Activated CD8-positive, alpha-beta memory T cell treated with anti-CD3 and anti-CD28 coated beads, Interleukin-2, amount 50 U/mL, for 48 hours (primary cell): ENCODE data around the gene CSTB.

Experiments
- DNase-seq: peaks from one replicate; pipeline ENCODE4 v3.0.0-alpha.2; 2020

Gene CSTB

DNA sequence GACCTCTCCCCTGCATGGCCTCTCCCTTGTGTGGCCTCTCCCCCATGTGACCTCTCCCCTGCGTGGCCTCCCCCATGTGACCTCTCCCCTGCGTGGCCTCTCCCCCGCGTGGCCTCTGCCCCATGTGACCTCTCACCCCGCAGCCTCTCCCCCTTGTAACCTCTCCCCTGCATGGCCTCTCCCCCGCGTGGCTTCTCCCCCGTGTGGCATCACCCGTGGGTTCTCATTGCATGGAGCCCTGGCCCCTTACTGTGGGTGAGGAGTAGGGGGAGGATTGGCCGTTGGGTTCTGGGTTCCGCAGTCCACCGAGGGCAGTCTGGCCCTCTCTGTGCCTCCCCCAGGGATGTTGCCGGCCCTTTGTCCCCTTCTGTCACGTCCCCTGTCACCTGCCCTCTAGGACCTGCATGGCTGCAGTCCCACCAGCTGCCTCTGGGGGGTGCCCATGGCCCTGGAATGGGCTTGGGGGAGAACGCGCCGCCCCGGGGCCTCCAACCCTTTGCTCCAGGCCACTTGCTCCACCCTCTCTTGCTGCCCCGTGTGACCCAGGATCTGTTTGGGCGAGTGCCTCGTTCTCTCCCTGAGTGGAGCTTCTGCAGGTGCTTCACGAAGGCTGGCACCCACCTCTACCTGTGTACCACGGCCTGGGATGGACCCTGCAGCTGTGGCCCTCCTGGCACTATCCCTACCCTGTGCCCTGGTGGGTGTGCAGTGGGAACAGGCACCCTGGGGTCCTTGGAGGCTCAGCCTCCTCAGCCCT lies 34.6 kb upstream of the CSTB start:
- peak; percentile 99 for DNase-seq

DNA sequence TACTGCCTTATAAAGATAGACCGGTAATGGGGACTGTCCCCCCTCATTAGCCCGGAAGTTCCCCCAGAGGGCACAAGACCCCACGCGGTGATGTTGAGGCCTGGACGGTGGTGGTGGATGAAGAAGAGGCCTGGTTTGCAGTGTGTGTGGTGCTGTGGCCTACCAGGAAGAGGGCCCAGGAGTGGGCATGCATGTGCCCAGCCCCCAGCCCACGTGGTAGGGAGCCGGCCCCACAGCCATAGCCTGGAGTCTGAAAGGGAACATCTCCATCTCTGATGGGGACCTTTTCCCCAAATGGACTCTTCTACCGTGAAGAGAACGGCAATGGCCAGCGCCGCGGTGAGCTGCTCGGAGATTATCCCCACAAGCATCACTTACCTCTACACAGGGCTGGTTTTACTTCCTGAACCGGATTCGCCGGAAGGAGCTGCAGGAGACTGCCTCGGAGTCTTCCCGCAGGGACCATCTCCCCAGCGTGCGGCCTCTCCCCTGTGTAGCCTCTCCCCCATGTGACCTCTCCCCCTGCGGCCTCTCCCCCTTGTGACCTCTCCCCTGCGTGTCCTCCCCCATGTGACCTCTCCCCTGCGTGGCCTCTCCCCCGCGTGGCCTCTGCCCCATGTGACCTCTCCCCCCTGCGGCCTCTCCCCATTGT lies 33.9 kb upstream of the CSTB start:
- no peak for DNase-seq

DNA sequence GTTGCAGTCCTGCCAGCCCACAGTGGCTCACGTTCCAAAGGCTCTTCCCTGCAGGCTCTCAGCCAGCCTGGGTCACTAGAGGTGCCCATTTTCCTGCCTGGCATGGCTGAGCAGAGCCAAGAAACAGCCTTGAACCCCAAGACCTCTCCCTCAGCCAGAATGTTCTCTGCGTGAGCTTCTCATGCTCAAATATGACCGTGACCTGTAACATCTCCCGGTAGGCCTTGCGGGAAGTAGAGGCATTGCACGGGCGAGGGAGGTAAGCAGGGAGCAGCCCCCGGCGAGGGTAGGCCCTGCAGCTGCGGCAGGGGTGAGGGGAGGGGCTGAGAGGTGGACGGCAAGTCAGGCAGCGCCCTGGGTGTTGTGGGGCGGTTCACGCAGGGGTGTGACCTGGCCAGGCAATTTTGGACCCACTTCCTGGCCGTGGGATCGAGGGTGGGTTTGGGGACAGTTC lies 33.3 kb upstream of the CSTB start:
- DNase-seq, result no peak

GRCh38 chr21:43808832-43809251 lies 32.7 kb upstream of the CSTB start:
- no peak for DNase-seq

DNA sequence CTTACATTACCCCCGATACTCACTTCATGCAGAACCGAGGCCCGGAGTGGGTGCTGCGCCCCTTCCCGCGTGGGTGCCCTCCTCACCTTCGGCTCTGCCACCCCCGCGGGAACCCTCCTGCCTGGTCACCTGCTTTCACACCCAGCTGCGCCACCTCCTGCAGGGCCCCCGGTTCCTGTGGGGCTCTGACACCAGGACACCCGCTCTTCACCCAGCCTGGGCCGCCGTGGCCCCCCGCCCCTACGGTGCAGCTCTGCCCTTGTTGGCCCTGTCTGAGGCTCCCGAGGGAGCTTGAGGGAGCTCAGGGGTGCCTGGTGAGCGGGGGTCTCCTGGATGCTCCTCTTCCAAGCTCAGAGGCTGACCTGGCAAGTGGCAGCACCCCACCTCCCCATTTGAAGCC lies 32.3 kb upstream of the CSTB start:
- DNase-seq, result no peak

DNA sequence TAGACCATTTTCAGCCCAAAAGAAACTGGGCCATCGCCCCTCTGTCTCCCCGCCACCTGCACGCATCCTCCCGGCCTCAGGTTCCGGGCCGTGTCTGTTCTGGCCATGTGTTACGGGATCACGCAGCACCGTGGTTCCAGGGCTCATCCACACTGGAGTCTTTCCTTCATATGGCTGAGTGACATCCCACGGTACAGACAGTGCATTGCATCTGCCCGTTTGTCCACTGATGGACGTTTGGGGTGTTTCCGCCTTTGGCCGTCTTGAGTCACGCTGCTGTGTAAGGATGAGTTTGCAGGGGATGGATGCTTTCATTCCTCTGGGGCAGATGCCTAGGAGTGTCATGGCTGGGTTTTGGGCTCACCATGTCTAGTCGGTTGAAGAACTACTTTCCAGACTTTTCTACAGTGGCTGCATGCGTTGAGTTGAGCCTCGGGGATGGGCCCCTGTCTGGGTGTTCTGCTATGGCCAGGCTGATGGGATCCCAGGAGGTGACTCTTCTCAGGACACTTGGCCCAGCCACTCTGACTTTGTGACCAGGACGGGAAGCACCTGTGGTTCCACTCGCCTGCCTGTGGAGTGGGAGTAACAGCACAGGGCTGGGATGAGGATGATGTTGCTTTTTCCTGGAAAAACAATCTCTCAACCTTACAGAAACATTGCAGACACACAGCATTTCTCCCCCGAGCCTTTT lies 30.1 kb upstream of the CSTB start:
- DNase-seq, result no peak

DNA sequence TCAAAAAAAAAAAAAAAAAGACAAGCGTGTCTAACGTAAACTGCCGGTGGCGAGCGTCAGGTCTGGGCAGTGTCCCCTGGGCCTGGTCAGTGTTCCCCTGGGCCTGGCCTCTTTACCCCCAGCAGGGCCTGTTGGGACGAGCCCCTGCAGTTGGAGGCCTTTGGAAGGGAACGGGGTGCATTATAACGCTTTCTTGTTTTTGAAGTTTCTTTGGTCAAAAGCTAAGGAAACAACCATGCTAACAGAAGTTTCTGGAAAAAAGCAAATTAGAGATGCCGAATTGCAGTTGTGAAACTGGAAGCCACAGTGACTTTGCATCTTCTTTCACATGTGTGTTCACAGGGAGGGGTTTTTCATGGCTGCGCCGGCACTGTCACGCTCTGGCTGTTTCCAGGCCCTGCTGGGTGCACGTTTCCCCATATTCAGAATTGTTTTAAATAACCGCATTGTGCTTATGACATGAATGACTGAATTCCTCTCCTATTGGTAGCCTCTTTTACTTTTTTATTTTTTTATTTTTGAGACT lies 29.2 kb upstream of the CSTB start:
- no peak for DNase-seq

- no peak for DNase-seq
These were observed 27.6 kb upstream of the CSTB start for GRCh38 chr21:43803558-43804300.

- DNase-seq, result no peak
These were observed 26.7 kb upstream of the CSTB start for GRCh38 chr21:43802713-43803313.

- DNase-seq, result no peak
These were observed 25.1 kb upstream of the CSTB start for GRCh38 chr21:43801006-43801783.

DNA sequence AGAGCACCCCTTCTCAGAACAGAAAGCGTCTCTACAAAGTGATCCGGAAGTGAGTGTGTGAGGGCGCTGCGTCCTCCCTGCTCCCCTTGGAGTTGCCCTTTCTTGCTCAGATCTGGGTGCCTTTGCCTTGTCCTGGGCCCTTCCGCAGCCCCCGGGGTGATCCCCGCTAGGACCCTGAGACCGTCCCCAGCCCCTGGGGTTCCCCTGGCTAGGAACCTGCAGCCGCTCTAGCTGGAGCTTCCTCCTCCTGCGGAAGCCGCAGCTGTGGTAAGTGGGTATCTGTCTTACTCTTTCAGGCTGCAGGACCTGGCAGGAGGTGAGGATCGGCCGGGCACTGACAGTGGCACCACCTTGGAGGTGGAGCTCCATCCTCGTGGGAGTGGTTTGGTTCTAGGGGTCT lies 24.5 kb upstream of the CSTB start:
- DNase-seq, result no peak

DNA sequence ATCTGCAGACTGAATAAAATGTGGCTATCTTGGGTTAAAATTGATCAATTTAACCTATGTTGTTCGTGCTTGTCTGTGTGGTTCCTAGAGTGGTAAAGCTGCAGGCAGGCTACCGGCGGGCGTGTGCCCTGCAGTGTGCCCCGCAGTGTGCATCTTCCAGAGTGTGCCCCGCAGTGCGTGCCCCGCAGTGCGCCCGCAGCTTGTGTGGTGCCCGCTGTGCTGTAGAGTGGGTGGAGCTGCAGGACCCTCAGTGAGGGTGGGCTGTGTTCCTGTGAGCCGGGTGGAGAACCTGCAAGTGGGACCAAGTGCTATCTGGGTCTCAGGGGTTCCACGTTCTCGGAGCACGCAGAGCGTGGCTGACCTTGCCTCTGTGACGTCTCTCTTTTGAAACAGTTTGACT lies 24.0 kb upstream of the CSTB start:
- no peak for DNase-seq

DNA sequence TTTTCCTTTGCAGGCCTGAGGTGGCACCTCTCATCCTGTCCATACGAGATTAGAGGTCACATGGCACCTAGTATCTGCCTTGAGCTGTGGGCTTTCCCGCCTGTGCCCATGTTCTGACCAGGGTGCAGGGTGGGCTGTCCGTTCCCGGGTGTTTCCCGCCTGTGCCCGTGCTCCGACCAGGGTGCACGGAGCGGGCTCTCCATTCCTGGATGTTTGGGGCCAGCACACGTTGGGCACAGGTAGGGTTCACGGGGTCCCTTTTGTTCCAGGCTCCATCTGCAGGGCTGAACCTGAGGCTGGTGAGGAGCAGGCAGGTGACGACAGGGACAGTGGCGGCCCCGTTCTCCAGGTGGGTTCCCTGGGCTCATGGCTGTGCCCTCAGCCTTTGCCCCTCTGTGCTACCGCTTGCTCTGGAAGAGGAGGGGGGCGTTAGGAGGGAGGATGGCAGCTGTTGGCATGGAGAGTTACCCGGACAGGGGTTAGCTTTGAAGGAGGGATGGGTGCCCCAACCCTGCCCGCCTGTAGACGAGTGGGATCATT lies 23.3 kb upstream of the CSTB start:
- no peak for DNase-seq

DNA sequence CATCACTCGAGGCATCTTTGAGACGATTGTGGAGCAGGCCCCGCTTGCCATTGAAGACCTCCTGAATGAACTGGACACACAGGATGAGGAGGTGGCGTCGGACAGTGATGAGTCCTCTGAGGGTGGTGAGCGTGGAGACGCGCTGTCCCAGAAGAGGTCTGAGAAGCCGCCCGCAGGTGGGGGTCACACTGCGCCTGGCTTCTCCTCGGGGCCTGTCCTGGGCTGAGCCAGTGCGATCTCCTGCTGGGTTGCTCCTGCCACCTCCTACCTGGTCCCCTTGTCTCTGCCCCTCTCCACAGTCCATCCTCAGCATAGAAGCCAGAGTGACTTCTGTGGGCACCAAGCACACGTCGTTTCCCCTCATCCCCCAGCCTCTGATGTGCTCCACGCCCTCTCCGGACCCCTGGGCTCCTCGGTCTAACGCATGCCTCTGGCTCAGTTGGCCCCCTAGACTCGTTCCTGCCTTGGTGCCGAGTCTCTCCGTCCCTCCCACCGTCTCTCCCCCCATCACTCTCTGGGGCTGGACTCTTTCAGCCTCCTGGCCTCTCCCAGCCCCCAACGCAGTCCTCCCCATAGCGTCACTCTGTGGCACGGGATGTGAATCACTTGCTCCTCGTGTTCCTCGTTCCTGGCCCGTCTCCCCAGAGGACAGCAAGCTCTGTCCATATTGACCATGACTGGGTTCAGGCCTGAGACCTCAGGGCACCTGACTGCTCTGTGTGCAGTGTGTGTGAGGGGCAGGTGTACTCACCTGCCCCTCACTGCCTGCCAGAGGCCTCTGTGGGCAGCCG lies 22.0 kb upstream of the CSTB start:
- DNase-seq, result no peak

DNA sequence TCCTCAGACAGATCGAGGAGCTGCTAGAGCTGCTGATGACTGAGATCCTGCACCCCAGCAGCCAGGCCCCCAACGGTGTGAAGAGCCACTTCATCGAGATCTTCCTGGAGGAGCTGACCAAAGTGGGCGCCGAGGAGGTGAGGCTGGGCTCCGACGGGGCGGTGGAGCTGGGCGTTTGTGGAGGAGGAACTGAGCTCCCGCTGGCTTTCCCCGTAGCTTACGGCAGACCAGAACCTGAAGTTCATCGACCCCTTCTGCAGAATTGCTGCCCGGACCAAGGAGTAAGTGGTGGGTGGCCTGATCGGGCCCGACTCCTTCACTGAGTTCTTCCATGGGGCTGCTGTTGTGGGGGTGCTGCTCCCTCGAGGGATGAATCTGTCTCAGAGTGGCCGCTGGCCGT lies 21.3 kb upstream of the CSTB start:
- DNase-seq, result no peak

GRCh38 chr21:43794857-43795256 lies 18.7 kb upstream of the CSTB start:
- DNase-seq, result no peak

DNA sequence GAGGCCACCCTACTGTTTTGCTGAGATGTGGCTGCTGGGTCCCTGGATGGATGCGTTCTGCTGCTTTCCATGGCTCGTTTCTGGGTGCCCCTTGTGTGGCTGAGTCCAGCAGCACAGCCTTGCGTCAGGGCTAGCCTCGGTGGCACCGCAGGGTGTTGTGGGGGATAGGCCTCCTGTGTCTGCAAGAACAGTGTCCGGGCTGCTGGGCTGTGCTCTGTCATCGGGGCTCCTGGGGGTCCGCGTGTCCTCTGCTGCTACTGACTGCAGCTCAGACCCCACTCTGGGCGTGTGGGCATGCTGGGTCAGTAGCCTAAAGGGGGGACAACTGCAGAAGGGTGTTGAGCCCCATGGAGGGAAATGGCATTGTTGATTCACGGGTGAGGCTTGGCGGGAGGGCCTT lies 18.2 kb upstream of the CSTB start:
- DNase-seq, result no peak

- DNase-seq, result no peak
These were observed 17.1 kb upstream of the CSTB start for GRCh38 chr21:43793243-43793642.

GRCh38 chr21:43792406-43792805 lies 16.3 kb upstream of the CSTB start:
- no peak for DNase-seq

DNA sequence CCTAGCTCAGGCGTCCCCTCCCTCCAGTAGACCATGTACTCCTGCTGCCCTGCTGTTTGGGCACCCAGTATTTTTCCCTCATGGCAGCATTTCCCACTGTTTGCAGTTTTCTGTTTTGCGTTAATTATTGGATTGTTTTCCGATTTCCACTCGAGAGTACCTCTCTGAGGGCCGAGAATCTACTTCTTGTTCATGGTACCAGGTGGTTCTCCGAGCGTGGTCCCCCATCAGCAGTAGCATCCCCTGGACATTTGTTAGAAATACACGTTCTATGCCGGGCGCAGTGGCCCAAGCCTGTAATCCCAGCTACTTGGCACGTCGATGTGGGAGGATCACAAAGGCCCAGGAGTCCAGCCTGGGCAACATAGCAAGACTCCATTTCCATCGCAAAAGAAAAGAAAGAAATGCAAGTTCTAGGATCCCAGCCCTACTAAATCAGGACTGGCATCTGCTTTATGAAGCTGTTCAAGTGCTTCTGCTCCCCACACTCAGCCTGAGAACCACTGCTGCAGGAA lies 14.0 kb upstream of the CSTB start:
- DNase-seq, result no peak
